HepG2 (cell line): ENCODE measurements around the gene B9D2. TPM values are rescaled to one million over a fixed set of nuclear protein-coding genes. Genes with fewer than 3 reads are reported as not detected.

Experiments
- CHCHD3 ChIP-seq: sonication (generic); formaldehyde crosslinking; IDR thresholded peaks from 2 replicates; pipeline ENCODE4 v1.8.0; 2022; ENCODE audit warnings: mild to moderate bottlenecking, missing genetic modification reagents, moderate library complexity
- EP300 ChIP-seq, 3 experiments: sonication (generic) in 1 of 3; formaldehyde crosslinking in 1 of 3; IDR thresholded peaks; 2 replicates each; pipeline versions ENCODE4 v1.5.1 to v1.6.1; 2011 to 2020; ENCODE audit warnings: low read depth in 2 of 3, low read length in 2 of 3, borderline replicate concordance in 1 of 3, improper control_type of control experiment in 1 of 3, mild to moderate bottlenecking in 1 of 3, missing genetic modification reagents in 1 of 3, moderate library complexity in 1 of 3
- ERF ChIP-seq: IDR thresholded peaks from 2 replicates; pipeline ENCODE4 v1.6.1; 2018; ENCODE audit warnings: missing biosample characterization, missing genetic modification reagents
- GABPA ChIP-seq, 2 experiments: IDR thresholded peaks; 2 replicates each; pipeline ENCODE4 v1.6.1; 2011 to 2016; ENCODE audit warnings: low read depth in 2 of 2, low read length in 1 of 2, missing biosample characterization in 1 of 2, missing genetic modification characterization in 1 of 2
- HOXA9 ChIP-seq: sonication (generic); formaldehyde crosslinking; IDR thresholded peaks from 2 replicates; pipeline ENCODE4 v1.8.1; 2022; ENCODE audit warnings: missing genetic modification reagents, mild to moderate bottlenecking, moderate library complexity, borderline replicate concordance
- IRF1 ChIP-seq: sonication (generic); formaldehyde crosslinking; IDR thresholded peaks from 2 replicates; pipeline ENCODE4 v1.4.0; 2020; ENCODE audit warnings: low read depth, mild to moderate bottlenecking, missing genetic modification reagents
- MIER3 ChIP-seq: IDR thresholded peaks from 2 replicates; pipeline ENCODE4 v1.6.1; 2016; ENCODE audit warnings: missing compliant biosample characterization, borderline replicate concordance
- MYPOP ChIP-seq: sonication (generic); formaldehyde crosslinking; IDR thresholded peaks from 2 replicates; pipeline ENCODE4 v1.8.1; 2023; ENCODE audit warnings: mild to moderate bottlenecking, moderate library complexity, missing genetic modification reagents
- NFE2L2 ChIP-seq: fragments of 150-350 bp; IDR thresholded peaks from 2 replicates; pipeline ENCODE4 v1.6.1; 2014; ENCODE audit warnings: low read length
- NONO ChIP-seq, 2 experiments: fragments of 450-650 bp in 1 of 2; sonication (generic) in 1 of 2; formaldehyde crosslinking in 1 of 2; IDR thresholded peaks in 1 of 2; conservative IDR thresholded peaks in 1 of 2; 2 replicates each; pipeline versions ENCODE4 v1.6.1 to v1.8.0; 2017 to 2022; ENCODE audit warnings: mild to moderate bottlenecking in 1 of 2, missing genetic modification reagents in 1 of 2, moderate library complexity in 1 of 2
- REPIN1 ChIP-seq: sonication (generic); formaldehyde crosslinking; IDR thresholded peaks from 2 replicates; pipeline ENCODE4 v1.8.0; 2022; ENCODE audit warnings: missing genetic modification reagents, low read depth, mild to moderate bottlenecking, borderline replicate concordance
- SATB2 ChIP-seq: sonication (generic); formaldehyde crosslinking; IDR thresholded peaks from 2 replicates; pipeline ENCODE4 v1.5.0; 2020; ENCODE audit warnings: missing genetic modification reagents
- ZHX2 ChIP-seq, 2 experiments: sonication (generic) in 1 of 2; formaldehyde crosslinking in 1 of 2; IDR thresholded peaks; 2 replicates each; pipeline versions ENCODE4 v1.6.1 to v1.9.0; 2014 to 2022; ENCODE audit warnings: antibody characterized with exemption in 1 of 2, borderline replicate concordance in 1 of 2, inconsistent platforms in 1 of 2, low read depth in 1 of 2, missing genetic modification reagents in 1 of 2
- ZNF207 ChIP-seq: fragments of 450-650 bp; IDR thresholded peaks from 2 replicates; pipeline ENCODE4 v1.6.1; 2016; ENCODE audit warnings: antibody characterized with exemption, borderline replicate concordance
- ZNF24 ChIP-seq: fragments of 450-650 bp; IDR thresholded peaks from 2 replicates; pipeline ENCODE4 v1.6.1; 2017; ENCODE audit warnings: antibody characterized with exemption, mild to moderate bottlenecking
- ZNF335 ChIP-seq: sonication (generic); formaldehyde crosslinking; IDR thresholded peaks from 2 replicates; pipeline ENCODE4 v1.4.0; 2020; ENCODE audit warnings: missing genetic modification reagents
- ZNF564 ChIP-seq: sonication (generic); formaldehyde crosslinking; IDR thresholded peaks from 2 replicates; pipeline ENCODE4 v1.8.1; 2023; ENCODE audit warnings: mild to moderate bottlenecking, missing genetic modification reagents
- ZNF572 ChIP-seq: sonication (generic); formaldehyde crosslinking; IDR thresholded peaks from 2 replicates; pipeline ENCODE4 v1.5.1; 2020; ENCODE audit warnings: mild to moderate bottlenecking, missing genetic modification reagents
- polyA plus RNA-seq, 8 experiments: library from polyadenylated mRNA; depleted of rRNA in 3 of 8; stranded (reverse) in 7 of 8; unstranded in 1 of 8; fragments of >200 nt; fragmentation: Illumina TruSeq in 4 of 8; extraction: Trizol in 4 of 8; gene quantifications; 2 replicates each; pipeline versions ENCODE4 v1.2.1 to v1.2.3, GENCODE V29; 2011 to 2016; ENCODE audit warnings: low read depth in 4 of 8, missing spikeins in 1 of 8, mixed read lengths in 1 of 8; ENCODE audit not compliant: insufficient read depth in 1 of 8
- total RNA-seq, 5 experiments: library from RNA; depleted of rRNA; stranded (reverse); fragments of >200 nt; fragmentation: Illumina TruSeq; extraction: Trizol; gene quantifications; 2 replicates each; pipeline ENCODE4 v1.2.3, GENCODE V29; 2016; ENCODE audit warnings: low read depth in 1 of 5

B9D2 gene
- total and polyA plus RNA-seq, 2 of the 13 experiments (the other 11 are each of a cell fraction or from before 2014, with no cell fraction given), result 3.1 to 4.4 TPM

GRCh38 chr19:41352609-41353465 lies 11.1 kb downstream of the B9D2 start (continued):
- TF ChIP-seq EP300 (IDR thresholded peaks at IDR 0.05; ENCODE audit: low read depth in 2 of 2, low read length in 2 of 2) (no peak), EP300 (CRISPR knock-in tag; IDR thresholded peaks at IDR 0.05; ENCODE audit: borderline replicate concordance) (no peak), ZNF572 (CRISPR knock-in tag) (no peak), NFE2L2 (no peak), ZNF24 (no peak), GABPA (IDR thresholded peaks at IDR 0.05; ENCODE audit: low read depth, low read length) (no peak), GABPA (CRISPR knock-in tag; IDR thresholded peaks at IDR 0.05; ENCODE audit: low read depth) (no peak), MYPOP (CRISPR knock-in tag) (peak; percentile 66), IRF1 (CRISPR knock-in tag) (no peak), ZHX2 (IDR thresholded peaks at IDR 0.05; ENCODE audit: low read depth) (no peak), ZHX2 (CRISPR knock-in tag; IDR thresholded peaks at IDR 0.05; ENCODE audit: borderline replicate concordance) (no peak), ZNF564 (CRISPR knock-in tag) (no peak; the same call in 1 of the 2 replicates), ZNF207 (no peak), MIER3 (CRISPR knock-in tag) (no peak; the same call in 1 of the 2 replicates), REPIN1 (CRISPR knock-in tag) (no peak; the same call in 1 of the 2 replicates), SATB2 (CRISPR knock-in tag) (no peak), NONO (IDR thresholded peaks at IDR 0.05) (no peak), NONO (CRISPR knock-in tag; conservative IDR thresholded peaks at IDR 0.05) (peak; percentile 69; the same call in 1 of the 2 replicates), ZNF335 (no peak; the same call in 1 of the 2 replicates), CHCHD3 (CRISPR knock-in tag) (no peak), HOXA9 (no peak), ERF (CRISPR knock-in tag) (no peak)
